GM18507 (cell line): ENCODE measurements around the gene CCDC152.
"Not testable (repeated sequence)": the region's sequence is repeated elsewhere in the genome, so short reads cannot be mapped to it uniquely, and the experiment has no call there.

Experiments used
- DNase-seq: peaks from one replicate; pipeline ENCODE4 v3.0.0; 2011; ENCODE audit warnings: low read depth; ENCODE audit not compliant: insufficient read length; ENCODE audit errors: extremely low spot score
- FAIRE-seq: peaks from 2 replicates; lab custom pipeline; 2011; peaks lifted over from hg19 to GRCh38; lab: Jason Lieb, UNC

The CCDC152 gene

DNA sequence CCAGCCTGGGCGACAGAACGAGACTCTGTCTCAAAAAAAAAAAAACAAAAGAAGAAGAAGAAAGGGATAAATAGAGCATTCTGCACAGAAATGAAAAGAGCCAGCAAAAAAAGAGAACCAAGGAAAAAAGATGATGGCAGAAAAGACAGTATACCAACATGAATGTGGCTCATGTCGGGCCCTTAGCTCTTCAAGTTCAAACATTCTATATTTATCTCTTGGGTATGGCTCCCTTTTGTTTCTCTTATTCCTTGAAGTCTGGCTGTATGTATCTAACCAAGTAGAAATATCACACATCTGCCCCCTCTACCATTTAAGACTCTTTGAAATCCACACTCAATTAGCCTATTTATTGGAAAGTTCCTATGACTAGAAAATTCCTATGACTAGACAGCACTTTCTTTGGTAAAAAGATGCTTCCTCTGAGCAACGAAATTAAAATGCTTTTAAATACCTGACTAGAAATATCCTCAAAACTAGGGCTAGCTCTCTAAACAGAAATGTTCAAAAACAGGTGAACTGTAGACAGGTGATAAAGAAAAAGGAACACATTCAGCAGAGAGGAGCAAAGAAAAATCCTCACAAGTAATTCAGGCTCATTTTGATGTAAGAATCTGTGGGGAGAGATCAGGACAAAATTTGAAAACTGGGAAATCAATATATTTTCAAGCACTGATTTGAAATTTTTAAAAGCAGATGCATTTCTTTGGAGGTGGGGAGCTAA is 52.4 kb downstream of the CCDC152 start:
- no peak for FAIRE-seq
- DNase-seq, result no peak

DNA sequence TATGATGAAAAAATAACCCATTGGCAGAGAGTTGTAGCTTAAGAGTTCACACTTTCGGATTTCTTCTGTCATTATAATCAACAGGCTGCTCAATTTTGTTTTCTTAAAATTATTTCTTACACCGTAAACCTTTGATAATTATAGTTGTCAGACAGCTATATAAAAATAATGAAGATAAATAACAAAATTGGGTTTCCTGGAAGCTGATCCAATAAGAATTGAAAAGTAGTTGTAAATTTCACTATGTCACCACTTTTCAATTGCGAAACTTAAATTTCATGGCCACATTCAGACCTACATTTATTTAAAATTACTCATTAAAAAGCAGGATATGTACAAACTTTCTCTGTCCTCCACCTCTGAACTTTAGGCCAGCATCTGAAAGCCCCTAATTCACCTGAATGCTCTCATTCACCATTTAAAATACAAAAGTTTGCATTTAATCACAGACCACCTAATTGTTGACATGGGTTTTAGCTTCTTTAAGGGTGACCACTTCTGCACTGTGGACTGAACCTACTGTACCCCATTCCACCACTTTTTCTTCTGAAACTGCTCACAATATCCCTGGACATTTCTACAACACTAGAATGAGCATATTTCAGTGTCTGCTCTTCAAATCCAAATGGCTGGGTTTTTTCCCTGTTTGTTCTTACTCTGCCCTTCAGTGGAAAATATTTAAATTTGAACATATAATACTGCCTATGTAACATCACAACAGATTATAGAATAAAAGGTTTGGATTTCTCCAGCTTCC is 54.4 kb downstream of the CCDC152 start:
- no peak for DNase-seq
- no peak for FAIRE-seq

DNA sequence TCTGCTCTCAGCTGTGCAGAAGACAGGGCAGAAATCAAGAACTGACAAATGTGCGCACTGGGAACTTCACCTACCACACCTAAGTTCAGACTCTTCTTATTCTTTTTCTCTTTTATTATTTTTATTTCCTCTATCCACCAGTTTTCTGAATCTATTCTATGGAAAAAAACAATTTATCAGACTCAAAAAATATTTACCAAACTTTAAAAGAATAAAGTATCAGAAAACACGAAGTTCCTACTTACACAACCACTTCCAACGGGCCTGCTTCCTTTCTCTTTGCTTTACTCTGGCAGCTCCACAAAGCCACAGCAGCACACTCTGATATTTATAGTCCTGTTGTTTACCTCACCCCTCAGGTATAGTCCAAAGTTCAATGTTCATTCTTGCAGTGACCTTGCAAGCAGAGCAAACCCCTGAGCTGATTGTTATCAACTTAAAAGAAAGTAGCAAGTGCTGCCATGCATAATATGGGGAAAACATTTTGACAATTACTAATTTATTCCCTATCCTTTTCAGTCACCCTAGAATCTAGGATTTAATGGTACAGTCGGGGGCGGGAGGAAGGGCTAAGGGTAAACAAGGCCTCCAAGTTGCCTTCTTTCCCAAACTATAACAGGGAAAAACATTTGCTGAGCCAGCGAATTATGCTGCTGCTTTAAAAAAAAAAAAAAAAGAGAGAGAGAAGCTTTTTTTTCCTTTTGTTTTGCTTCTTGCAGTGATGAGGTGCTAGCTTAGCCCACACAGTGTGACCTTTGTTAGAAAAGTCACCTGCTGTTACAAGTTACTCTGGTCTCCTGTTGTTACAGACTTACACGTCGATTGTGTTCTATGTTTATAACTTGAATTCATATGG is 55.2 kb downstream of the CCDC152 start, which contains the start of gene SELENOP:
Gene SELENOP, minus strand, starts transcription at position 302 of the 856 bp plus-strand sequence. CDS start 3,539 bp downstream, outside the sequence.
- DNase-seq (no peak), FAIRE-seq (no peak)

DNA sequence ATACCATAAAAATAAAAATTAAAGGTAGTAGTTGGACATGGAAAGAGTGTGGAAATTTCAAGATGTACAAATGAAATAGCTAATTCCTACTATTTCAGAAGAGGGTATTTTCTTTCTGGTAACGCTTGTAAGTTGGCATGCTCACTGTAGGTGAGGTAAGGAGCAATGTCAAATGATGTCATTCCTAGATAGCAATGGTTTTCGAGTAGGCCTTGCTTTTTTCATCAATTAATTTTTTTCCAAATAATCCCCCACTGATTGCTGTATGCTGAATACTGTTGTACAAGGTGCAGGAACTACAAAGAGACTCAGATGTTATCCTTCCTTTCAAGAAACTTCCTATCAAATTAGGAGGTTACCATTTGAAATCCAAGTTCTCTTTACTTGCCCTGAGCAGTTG is 56.0 kb downstream of the CCDC152 start:
- FAIRE-seq, result no peak
- no peak for DNase-seq

DNA sequence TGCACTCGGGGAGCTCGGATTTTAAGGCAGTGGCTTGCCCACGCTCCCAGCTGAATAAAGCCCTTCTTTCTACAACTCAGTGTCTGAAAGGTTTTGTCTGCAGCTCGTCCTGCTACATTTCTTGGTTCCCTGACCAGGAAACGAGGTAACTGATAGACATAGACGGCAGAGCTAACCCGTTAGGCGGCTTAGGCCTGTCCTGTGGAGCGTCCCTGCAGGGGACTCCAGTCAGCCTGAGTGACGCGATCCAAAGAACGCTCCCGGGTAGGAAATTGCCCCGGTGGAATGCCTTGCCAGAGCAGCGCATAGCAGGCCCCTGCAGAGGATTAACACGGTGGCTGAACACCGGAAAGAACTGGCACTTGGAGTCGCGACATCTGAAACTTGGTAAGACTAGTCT is 56.9 kb downstream of the CCDC152 start:
- FAIRE-seq (no peak), DNase-seq (no peak)

DNA sequence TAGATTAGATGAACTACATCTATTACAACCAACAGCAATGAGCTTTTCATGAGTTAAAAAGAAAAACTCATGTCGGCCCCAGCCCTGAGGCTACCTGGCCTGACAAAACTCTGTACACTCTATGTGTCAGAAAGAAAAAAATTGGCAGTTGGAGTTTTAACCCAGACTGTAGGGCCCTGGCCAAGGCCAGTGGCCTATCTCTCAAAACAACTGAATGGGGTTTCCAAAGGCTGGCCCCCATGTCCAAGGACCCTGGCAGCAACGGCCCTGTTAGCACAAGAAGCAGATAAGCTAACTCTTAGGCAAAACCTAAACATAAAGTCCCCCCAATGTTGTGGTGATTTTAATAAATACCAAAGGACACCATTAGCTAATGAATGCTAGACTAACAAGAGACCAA is 59.9 kb downstream of the CCDC152 start:
- not testable (repeated sequence) for FAIRE-seq, DNase-seq

DNA sequence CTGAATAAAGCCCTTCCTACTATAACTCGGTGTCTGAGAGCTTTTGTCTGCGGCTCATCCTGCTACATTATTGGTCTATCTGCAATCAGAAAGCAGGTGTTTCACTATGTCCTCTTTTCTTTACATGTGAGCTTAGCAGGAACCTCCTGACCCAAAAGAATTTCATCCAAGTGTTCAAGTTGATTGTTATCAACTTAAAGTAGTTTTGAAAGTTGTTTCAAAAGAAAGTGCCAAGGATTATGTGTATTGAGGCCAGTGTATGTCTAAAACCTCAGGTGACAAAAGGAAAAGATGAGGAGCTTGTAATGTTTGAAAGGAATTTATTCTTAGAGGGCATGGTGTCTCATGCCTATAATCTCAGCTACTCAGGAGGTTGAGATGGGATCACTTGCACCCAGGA is 63.1 kb downstream of the CCDC152 start:
- DNase-seq (no peak), FAIRE-seq (no peak)

DNA sequence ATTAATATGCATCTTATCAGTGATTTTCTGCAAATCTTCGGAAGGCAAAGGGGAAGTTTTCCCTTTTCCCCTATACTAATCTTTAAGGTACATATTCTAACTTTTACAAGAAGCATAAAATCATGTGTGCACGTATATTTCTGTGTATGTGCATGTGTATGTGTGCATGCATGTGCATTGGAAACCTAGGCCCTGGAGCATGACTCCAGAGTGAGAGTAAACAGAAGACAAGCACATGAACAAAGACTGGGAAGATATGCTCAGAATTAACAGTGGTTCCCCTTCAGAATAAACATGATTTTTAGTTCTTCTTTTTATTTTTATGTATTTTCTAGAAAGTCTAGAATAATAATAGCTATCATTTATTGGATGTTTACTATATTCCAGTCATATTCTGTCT is 65.9 kb downstream of the CCDC152 start:
- no peak for FAIRE-seq
- DNase-seq, result no peak

DNA sequence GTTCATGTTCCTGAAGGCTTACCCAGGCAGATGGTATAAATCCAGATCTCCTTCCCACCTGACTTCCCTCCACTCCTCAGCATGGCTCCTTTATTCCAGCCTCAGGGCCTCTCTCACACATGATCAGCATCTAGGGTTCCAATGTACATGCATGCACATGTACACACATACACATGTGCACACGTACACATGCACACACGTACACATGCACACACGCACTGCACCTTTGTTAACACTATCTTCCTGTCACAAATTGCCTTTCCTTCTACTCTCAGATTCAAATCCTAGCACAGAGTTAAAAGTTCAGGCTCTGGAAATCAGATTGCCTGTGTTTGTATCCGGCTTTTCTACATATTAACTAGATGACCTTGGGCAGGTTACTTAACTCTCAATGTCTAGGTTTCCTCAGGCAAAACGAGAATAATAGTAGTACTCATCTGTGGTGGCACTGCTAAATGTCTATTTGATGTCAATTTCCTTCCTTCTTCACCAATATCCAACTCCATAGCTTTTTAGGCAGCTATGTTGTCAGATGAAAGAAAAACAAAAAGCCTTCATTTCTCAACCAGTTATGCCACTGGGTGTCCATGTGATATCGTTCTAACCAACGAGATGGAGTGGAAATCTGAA is 67.8 kb downstream of the CCDC152 start:
- FAIRE-seq (no peak), DNase-seq (no peak)

DNA sequence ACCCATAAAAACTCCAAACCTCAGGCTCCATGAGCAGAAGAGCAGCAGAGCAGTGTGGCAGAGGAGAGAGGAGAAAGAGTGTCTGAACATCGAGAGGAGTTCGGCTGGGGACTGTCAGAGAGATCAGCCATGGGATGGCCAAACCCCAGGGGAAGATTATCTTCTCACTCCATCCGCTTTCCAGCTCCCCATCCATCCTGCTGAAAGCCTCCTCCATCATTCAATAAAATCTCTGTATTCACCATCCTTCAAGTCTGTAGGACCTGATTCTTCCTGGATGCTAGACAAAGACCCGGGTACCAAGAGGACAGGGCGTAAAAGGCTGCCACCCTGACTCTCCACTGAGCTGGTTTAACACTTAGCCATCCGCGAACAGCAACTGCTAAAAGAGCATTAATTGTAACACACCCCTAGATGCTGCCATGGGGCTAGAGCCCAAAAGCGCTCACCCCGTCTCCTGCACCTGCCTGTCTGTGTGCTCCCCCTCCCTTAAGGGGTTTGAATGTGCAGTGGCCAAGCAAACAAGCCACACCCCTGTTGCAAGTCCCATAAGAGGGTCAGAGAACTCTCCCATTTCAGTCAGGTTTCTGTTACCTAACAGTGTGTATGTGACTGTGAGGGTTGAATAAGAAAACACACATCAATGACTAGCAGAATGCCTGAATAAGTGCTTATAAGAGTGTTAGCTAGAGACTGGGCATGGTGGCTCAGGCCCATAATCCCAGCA is 69.0 kb downstream of the CCDC152 start:
- FAIRE-seq (no peak), DNase-seq (no peak)

DNA sequence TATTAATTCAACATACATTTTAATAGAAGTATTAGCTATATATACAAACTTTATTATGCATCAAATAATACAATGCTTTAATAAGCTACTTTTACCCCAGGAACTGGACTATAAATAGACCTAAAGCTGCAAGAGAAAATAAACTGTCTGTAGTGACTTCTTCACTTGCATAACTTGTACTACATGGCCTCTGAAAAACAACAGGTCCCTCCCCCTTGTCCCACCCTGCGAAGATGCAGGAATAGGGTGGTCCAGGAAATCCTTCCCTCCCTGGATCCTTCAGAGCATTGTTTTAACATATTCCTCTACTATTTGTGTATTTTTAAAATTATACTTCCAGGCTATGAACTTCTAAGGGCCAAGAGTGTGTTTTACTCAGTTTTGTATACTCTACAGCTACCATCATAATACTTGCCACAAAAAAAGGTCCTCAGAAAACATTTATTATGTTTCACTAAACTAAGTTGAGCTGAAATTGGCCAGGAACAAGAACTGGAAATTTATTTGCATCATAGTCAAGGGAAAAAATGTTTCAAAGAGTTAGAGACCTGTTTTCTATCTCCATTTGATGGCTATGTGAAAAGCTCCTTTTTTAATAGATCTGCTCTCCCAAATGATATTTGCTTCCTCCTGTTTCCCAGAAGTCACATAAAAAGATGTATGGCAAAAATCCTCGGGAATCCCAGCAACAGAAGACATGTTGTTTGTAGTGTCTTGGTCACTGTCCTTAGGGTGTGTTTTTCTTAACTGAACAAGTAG is 70.3 kb downstream of the CCDC152 start:
- no peak for FAIRE-seq
- DNase-seq, result no peak

DNA sequence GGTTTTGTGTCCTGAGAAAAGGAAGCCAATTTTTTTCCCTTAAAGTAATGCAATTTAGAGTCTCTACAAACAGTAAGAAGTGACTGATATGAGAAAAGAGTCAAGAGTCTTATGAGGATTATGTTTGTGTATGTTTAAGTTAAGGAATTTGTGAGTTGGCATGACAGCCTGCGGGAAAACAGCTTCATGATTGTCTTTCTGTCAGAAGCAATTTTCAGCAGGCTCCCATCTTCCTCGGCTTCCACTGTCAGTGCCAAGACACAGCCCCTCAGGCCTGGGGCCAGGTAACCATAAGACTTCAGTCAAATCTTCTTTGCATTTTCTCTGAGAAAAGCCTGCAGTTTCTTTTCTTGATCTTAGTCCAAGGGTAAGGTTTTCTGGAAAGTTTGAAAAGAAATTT is 72.1 kb downstream of the CCDC152 start:
- no peak for DNase-seq
- FAIRE-seq, result no peak

DNA sequence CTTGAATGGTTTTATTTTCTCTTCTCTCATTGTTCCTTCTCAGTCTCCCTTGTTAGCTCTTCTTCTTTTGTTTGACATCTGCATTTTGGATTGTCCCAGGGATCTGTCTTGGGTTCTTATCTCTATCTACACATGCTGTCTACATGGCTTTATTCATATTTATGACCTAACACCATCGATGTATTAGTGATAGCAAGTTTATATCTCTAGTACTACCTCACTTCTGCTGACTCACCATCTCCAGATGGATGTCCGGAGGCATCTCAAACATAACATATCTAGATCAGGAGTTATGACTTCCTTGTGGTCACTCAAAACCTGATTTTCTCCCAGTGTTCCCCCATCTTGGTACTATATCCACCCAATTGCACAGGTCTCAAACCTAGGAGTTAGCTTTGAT is 74.3 kb downstream of the CCDC152 start:
- DNase-seq (no peak), FAIRE-seq (no peak)

DNA sequence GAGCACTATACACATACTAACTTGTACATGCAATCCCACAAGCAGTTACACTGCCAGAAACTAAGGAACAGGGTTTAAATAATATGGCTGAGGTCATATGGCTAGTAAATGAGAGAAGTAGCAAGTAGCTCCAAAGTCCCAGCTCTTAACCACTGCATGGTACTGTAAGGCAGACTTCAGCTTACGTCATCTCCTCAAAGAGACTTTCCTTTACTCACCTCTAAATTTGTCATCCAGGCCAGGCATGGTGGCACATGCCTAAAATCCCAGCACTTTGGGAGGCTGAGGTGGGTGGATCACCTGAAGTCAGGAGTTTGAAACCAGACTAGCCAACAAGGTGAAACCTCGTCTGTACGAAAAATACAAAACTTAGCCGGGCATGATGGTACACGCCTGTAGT is 75.4 kb downstream of the CCDC152 start:
- DNase-seq, result no peak

DNA sequence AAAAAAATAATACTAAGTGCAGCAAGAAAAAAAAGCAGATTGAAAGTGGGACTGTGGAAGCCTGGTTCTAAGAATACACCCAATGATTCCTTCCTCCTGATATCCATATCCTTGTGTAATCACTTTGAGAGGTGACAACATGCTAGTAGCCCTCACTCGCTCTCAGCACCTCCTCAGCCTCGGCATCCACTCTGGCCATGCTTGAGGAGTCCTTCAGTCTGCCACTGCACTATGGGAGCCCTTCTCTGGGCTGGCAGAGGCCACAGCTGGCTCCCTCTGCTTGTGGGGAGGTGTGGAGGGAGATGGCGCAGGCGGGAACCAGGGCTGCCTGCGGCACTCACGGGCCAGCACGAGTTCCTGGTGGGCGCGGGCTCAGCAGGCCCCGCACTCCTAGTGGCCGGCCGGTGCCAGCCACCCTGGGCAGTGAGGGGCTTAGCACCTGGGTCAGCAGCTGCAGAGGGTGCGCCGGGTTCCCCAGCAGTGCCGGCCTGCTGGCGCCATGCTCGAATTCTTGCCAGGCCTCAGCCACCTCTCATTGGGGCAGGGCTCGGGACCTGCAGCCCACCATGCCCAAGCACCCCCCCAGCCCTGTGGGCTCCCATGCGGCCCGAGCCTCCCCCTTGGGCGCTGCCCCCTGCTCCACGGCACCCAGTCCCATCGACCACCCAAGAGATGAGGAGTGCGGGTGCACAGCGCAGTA is 79.6 kb downstream of the CCDC152 start:
- DNase-seq (no peak), FAIRE-seq (no peak)

More for the DNA sequence above, 75.4 kb downstream of the CCDC152 start:
- FAIRE-seq, result no peak

DNA sequence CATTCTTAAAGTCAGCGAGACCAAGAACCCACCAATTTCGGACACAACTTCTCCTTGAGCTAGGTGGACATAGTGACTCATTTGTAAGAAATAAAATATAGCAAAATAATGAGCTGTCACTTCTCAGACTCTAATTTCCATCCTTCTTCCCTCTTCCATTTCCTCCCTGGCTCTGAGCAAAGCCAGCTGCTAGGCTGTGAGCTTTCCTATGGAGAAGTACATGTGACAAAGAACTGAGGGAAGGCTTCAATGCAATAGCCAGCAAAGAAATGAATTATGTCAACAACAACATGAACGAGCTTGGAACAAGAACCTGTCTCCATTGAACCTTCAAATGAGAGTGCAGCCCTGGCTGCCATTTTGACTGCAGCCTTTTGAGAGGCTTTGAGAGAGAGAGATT is 81.0 kb downstream of the CCDC152 start:
- no peak for FAIRE-seq

DNA sequence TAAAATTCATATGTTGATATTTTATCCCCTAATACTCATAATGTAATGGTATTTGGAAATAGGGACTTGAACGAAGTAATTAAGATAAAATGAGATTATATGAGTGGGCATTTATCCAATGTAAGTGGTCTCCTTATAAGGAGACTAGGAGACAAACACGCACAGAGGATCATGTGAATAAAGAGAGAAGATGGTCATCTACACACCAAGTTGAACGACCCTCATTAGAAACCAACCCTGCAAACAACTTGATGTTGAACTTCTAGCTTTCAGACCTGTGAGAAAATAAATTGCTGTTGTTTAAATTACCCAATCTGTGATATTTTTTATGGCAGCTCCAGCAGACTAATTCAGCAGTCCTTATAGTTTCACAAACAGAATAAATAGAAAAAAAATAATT is 82.6 kb downstream of the CCDC152 start:
- FAIRE-seq (no peak), DNase-seq (no peak)

More for the DNA sequence above, 81.0 kb downstream of the CCDC152 start:
- no peak for DNase-seq

DNA sequence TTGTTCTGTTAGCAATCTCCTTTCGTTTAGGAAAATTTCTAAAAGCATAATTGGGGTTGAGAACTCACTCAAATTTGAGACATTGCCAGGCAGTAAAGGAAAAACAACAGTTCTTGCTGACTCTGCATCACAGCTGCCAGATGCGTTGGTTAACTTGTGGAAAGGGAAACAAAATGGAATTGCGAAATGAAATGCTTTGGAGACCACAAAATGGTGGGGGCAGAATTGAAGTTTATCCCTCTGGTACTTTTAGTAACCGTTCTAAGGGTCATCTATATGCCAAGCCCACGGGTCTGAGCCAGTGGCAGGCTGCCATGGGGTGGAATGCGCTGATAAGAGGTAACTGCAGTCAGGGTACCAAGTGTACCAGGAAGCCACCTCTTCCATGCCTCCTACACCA is 83.7 kb downstream of the CCDC152 start:
- DNase-seq, result no peak
- FAIRE-seq, result no peak
